Activated CD4-positive, alpha-beta T cell treated with anti-CD3 and anti-CD28 coated beads, Interleukin-2, amount 10 ng/mL, durations not matched to agents 7 days and 5 days (primary cell): ENCODE results near the gene PIWIL4. TPM values are rescaled to one million over a fixed set of nuclear protein-coding genes. Genes with fewer than 3 reads are reported as not detected.
"Not testable (repeated sequence)": the region's sequence is repeated elsewhere in the genome, so short reads cannot be mapped to it uniquely, and the experiment has no call there.

Experiments used
- CTCF ChIA-PET: fragments of 350-600 bp; sonication (Branson Sonifier 250); formaldehyde crosslinking; loops from one replicate; lab custom pipeline; 2021; ENCODE audit warnings: antibody characterized with exemption; lab: Charles Lee
- POLR2A ChIA-PET: fragments of 350-600 bp; sonication (Branson Sonifier 250); formaldehyde crosslinking; loops from one replicate; lab custom pipeline; 2021; ENCODE audit warnings: antibody characterized with exemption; lab: Charles Lee
- DNase-seq: peaks from one replicate; pipeline ENCODE4 v3.0.0-alpha.2; 2020
- H3K27ac Mint-ChIP-seq: one replicate; pipeline ENCODE4 v1.8.0; 2021; ENCODE audit warnings: mild to moderate bottlenecking, moderate library complexity, mixed read lengths
- H3K27me3 Mint-ChIP-seq: one replicate; pipeline ENCODE4 v1.8.0; 2021; ENCODE audit warnings: mixed read lengths
- H3K36me3 Mint-ChIP-seq: one replicate; pipeline ENCODE4 v1.8.0; 2021; ENCODE audit warnings: low read depth, mixed read lengths
- H3K4me1 Mint-ChIP-seq: one replicate; pipeline ENCODE4 v1.8.0; 2021; ENCODE audit warnings: mixed read lengths
- H3K4me3 Mint-ChIP-seq: one replicate; pipeline ENCODE4 v1.8.0; 2021; ENCODE audit warnings: mild to moderate bottlenecking, moderate library complexity, mixed read lengths
- H3K9me3 Mint-ChIP-seq: one replicate; pipeline ENCODE4 v1.8.0; 2021; ENCODE audit warnings: mixed read lengths
- total RNA-seq, 2 experiments: library from RNA; stranded (reverse); gene quantifications; one replicate each; pipeline ENCODE4 v1.2.3, GENCODE V29; 2021

PIWIL4 gene
- total RNA-seq, 2 experiments from 2014 or later, result 0.55 to 0.65 TPM

DNA sequence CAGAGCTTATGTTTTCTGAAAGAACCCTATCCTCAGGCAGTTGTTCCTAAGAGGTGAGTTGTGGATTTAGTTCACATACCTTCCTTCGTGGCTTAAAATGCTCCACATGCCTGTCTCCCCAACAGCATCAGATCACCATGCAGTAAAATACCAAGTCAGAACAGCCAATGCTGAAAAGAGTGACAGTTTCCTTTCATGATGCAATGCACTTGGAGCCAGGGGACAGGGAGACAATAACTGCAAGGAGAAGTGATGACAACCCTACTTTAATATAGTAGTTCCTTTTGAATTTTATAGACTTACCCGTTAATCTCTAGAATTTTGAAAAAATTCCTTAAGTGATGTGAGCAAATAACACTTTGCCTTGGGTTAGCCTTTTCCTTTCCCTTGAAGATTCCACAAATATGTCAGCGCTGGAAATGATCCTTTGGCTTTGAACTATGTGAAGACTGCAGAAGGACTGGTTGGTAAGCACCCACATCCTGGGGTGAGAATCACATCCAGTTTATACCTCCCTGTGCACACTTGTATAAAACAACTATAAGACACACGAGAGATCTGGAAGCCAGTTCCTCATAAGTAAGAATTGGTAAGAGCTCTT lies 71.2 kb downstream of the PIWIL4 start:
- Mint-ChIP-seq H3K4me1 (peaks cover 14% of the 10 kb centered on the region), H3K27ac (peak overlapping the region; percentile 76), H3K36me3 (no peaks in the 10 kb centered on the region), H3K9me3 (no peaks in the 10 kb centered on the region), H3K27me3 (no peaks in the 10 kb centered on the region), H3K4me3 (no peak overlapping the region)
- ChIA-PET POLR2A (no interaction called here), CTCF (interaction anchor here (0.7 kb wide), 1 partner anchor 18 kb away, joined by 3 read pairs; no protein-coding TSS in a partner anchor)
- DNase-seq, result no peak

DNA sequence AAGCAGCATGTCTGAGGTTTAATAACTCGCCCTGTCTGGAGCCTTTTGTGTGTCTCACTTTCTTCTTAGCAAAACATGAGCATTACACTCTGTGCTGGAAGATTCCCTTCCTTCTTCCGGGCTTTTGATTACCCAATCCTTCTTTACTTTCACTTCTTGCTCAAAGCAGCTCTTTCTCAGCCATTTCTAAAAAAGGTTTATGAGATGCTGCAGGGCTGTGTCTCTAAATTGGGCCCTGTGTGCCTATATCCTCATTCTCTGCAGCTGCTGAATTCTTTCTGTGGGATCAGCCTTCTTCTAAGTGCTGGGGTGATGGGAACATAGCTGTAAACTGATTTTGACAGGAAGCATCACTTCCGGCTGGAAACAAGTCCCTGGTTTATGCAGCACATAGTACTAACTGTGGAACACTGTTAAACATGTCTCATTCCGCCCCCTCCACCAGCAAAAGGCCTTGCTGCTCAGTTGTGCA lies 71.8 kb downstream of the PIWIL4 start:
- H3K9me3 Mint-ChIP-seq, result no peaks in the 10 kb centered on the region
- CTCF ChIA-PET, result interaction anchor here (0.7 kb wide), 1 partner anchor 19 kb away, joined by 3 read pairs; no protein-coding TSS in a partner anchor
- POLR2A ChIA-PET, result no interaction called here
- peaks cover 14% of the 10 kb centered on the region for H3K4me1 Mint-ChIP-seq
- no peaks in the 10 kb centered on the region for H3K27me3 Mint-ChIP-seq
- no peak for DNase-seq
- no peaks in the 10 kb centered on the region for H3K36me3 Mint-ChIP-seq
- H3K27ac Mint-ChIP-seq, result peak overlapping the region; percentile 76
- no peak overlapping the region for H3K4me3 Mint-ChIP-seq

DNA sequence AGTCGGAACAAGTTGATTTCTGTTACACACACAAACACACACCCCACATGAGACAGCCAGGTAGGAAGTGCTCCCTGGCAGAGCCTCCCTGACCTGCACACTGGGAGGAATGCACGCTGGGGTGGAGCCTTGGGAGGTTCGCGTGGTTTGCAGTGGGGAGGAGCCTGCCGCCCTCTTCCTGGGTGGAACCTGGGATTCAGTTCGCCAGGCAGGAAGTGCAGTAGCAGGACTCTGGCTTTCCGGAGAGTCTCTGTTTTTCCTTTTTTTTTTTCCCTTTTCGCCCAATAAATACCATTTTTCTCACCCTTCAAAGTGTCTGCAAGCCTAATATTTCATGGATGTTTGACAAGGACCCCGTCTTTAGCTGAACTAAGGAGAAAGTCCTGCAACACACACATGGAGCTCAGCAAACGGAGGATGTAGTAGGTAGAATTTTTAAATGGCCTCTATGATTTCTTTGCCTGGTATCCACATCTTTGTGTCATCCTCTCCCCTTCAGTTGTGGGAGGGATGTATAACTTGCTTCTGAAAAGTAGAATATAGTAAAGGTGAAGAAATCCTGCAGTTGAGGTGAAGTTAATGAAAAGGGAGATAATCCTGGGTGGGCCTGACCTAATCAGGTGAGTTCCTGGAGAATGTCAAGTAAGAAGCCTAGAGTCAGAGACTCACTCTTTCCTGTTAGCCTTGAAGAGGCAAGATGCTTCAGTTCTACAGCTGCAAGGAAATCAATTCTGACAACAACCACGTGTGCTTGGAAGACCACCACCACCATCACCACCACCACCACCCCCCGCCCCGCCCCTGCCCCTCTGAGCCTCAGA lies 72.9 kb downstream of the PIWIL4 start:
- no peaks in the 10 kb centered on the region for H3K27me3 Mint-ChIP-seq
- no peaks in the 10 kb centered on the region for H3K36me3 Mint-ChIP-seq
- no peak overlapping the region for H3K4me3 Mint-ChIP-seq
- no peak for DNase-seq
- no peak overlapping the region for H3K27ac Mint-ChIP-seq
- H3K4me1 Mint-ChIP-seq, result peaks cover 14% of the 10 kb centered on the region
- ChIA-PET POLR2A (no interaction called here), CTCF (no interaction called here)
- no peaks in the 10 kb centered on the region for H3K9me3 Mint-ChIP-seq

DNA sequence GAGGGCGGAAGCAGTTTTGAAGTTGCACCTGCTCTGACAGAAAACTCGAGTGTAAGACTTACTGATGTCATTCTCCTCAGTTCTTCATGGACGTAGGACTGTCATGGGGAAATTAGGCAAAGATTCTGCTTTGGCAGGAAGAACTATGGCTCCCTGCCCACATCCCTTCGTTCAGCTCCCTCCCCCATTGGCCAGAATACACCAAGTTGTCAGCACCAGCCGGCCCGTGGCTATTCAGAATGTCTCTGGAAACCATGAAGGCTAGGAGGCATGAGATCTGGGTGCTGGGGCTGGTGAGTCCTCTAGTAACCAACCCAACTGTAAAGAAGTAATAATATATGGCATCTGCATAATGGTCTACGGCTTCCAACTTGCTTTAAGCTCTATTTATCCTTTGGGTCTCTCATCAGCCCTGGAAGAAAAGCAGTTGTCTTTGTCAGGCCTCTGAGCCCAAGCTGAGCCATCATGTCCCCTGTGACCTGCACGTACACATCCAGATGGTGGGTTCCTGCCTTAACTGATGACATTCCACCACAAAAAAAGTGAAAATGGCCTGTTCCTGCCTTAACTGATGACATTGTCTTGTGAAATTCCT lies 74.1 kb downstream of the PIWIL4 start:
- ChIA-PET POLR2A (no interaction called here), CTCF (no interaction called here)
- H3K27me3 Mint-ChIP-seq, result no peaks in the 10 kb centered on the region
- DNase-seq, result no peak
- H3K36me3 Mint-ChIP-seq, result no peaks in the 10 kb centered on the region
- no peaks in the 10 kb centered on the region for H3K9me3 Mint-ChIP-seq
- H3K27ac Mint-ChIP-seq, result no peak overlapping the region
- peaks cover 14% of the 10 kb centered on the region for H3K4me1 Mint-ChIP-seq
- no peak overlapping the region for H3K4me3 Mint-ChIP-seq

DNA sequence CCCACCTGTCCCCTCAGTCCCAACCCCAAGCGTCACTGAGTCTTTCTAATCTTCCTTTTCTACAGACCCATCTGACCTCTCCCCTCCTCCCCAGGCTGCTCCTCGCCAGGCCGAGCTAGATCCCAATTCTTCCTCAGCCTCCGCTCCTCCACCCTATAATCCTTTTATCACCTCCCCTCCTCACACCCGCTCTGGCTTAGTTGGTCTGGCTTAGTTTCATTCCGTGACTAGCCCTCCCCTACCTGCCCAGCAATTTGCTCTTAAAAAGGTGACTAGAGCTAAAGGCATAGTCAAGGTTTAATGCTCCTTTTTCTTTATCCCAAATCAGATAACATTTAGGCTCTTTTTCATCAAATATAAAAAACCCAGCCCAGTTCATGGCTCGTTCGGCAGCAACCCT lies 76.0 kb downstream of the PIWIL4 start:
- H3K9me3 Mint-ChIP-seq, H3K36me3 Mint-ChIP-seq, CTCF ChIA-PET, H3K27ac Mint-ChIP-seq, H3K4me3 Mint-ChIP-seq, H3K27me3 Mint-ChIP-seq, POLR2A ChIA-PET, DNase-seq: not testable (repeated sequence)
- peaks cover 12% of the 10 kb centered on the region for H3K4me1 Mint-ChIP-seq

DNA sequence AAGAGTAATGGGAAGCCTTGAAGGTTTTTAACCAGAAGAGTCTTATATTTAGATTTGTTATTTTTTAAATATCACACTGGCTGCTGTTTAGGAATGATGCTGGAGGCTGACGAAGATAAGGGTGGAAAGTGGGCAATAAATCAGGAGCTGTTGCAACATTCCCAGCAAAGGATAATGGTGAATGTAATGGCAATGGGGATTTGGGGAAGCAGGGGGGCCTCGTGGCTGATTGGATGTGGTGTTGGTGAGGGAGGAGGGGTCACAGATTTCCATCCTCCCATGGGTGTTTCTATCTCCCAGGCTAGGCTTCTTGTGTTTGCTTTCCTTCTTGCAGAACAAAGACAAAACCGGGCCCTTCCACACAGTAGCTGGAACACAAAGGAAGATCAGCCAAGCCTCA lies 80.8 kb downstream of the PIWIL4 start:
- no peak for DNase-seq
- Mint-ChIP-seq H3K4me1 (no peaks in the 10 kb centered on the region), H3K27me3 (no peaks in the 10 kb centered on the region), H3K9me3 (no peaks in the 10 kb centered on the region), H3K4me3 (no peak overlapping the region), H3K36me3 (no peaks in the 10 kb centered on the region), H3K27ac (no peak overlapping the region)
- POLR2A ChIA-PET, result no interaction called here
- CTCF ChIA-PET, result interaction anchor here (0.6 kb wide), 1 partner anchor 1398 kb away, joined by 3 read pairs; no protein-coding TSS in a partner anchor

DNA sequence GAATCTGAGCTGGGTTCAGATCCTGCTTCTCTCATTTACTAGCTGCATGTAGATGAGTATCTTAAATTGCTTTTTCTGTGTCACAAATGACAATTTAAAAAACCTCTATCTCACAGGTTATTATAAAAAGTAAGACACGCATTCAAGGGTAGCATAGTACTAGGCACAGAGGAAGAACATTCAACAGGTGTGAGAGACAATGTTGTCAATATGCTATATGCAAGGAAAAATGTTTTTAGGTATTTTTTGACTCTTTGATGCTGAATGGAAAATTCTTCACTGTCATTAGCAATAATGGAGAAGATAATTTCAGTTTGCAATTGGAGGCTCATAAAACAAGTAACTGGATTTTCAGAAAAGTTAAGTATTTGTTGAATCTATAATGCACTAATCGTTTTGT lies 81.6 kb downstream of the PIWIL4 start:
- H3K4me1 Mint-ChIP-seq, result no peaks in the 10 kb centered on the region
- CTCF ChIA-PET, result no interaction called here

DNA sequence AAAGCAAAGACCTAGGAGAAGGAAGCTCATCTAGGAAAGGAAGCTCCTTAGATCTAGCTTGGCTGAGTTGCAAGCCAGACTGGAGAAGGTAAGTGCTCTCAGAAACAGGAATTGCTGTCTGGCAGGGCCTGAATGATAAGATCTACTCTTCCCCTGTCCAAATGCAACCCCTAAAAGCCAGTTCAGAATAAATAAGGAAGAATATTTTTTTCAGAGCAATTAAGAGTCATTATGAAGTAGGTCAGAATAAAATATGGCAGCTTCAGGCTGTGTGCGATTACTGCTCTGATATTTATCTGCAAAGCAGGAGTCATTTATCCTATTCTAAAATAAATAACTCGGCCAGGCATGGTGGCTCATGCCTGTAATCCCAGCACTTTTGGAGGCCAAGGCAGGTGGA lies 82.1 kb downstream of the PIWIL4 start:
- no peak overlapping the region for H3K27ac Mint-ChIP-seq

More for the DNA sequence above, 81.6 kb downstream of the PIWIL4 start:
- H3K9me3 Mint-ChIP-seq, result no peaks in the 10 kb centered on the region
- no peak for DNase-seq
- POLR2A ChIA-PET, result no interaction called here
- H3K4me3 Mint-ChIP-seq, result no peak overlapping the region
- no peaks in the 10 kb centered on the region for H3K27me3 Mint-ChIP-seq
- H3K36me3 Mint-ChIP-seq, result no peaks in the 10 kb centered on the region
- no peak overlapping the region for H3K27ac Mint-ChIP-seq

DNA sequence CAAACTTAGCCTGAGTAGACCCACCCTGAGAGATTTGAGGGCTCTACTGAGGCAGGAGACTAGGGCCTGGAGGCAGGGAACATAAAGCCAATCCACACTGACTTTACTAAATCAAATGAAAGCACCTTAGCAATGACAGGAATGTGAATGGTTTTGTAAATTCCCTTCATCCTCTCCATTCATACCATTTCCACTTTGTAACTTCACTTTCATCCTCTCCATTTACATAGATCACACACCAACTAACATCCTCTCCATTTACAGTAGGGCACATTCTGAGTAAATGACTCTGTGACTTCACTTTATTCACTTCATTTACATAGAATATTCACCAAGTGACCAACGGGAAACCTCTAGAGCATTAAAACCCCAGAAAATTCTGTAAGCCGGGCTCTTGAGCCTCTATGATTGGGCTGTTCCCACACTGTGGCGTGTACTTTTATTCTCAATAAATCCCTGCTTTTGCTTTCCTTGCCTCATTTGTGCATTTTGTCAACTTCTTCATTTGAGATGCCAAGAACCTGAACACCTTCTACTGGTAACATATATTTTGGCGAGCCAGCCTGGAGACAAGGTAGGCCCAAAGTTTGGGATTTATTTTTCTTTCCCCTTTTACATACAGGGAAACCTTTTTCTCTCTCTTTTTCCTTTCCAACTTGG lies 82.9 kb downstream of the PIWIL4 start:
- Mint-ChIP-seq H3K36me3 (no peaks in the 10 kb centered on the region), H3K9me3 (no peaks in the 10 kb centered on the region), H3K4me1 (no peaks in the 10 kb centered on the region), H3K27me3 (no peaks in the 10 kb centered on the region), H3K27ac (no peak overlapping the region), H3K4me3 (no peak overlapping the region)
- ChIA-PET POLR2A (no interaction called here), CTCF (no interaction called here)
- no peak for DNase-seq

More for the DNA sequence above, 82.1 kb downstream of the PIWIL4 start:
- ChIA-PET POLR2A (no interaction called here), CTCF (no interaction called here)
- Mint-ChIP-seq H3K4me1 (no peaks in the 10 kb centered on the region), H3K27me3 (no peaks in the 10 kb centered on the region), H3K4me3 (no peak overlapping the region), H3K36me3 (no peaks in the 10 kb centered on the region), H3K9me3 (no peaks in the 10 kb centered on the region)
- DNase-seq, result no peak

DNA sequence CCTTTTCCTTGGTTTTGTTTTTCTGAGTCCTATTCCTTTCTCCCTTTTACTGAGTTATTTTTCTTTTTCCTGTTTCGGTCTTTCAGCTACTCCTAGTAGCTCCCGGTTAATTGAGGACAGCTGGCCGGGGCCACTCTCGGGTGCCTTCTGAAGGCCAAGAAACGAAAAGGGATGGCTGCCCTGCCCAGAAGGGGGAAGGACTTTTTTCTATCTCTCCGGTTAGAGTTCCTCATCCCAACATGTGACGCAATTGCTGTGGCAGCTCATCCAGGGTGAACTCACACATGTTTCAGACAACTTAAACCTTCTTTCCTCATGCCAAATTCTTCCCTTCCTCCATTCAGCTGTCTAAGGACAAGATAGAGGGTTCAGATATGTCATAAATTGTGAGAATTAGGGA lies 83.6 kb downstream of the PIWIL4 start:
- Mint-ChIP-seq H3K36me3 (no peaks in the 10 kb centered on the region), H3K9me3 (no peaks in the 10 kb centered on the region), H3K27me3 (no peaks in the 10 kb centered on the region), H3K27ac (no peak overlapping the region), H3K4me1 (no peaks in the 10 kb centered on the region), H3K4me3 (no peak overlapping the region)
- CTCF ChIA-PET, result no interaction called here
- POLR2A ChIA-PET, result no interaction called here
- no peak for DNase-seq

DNA sequence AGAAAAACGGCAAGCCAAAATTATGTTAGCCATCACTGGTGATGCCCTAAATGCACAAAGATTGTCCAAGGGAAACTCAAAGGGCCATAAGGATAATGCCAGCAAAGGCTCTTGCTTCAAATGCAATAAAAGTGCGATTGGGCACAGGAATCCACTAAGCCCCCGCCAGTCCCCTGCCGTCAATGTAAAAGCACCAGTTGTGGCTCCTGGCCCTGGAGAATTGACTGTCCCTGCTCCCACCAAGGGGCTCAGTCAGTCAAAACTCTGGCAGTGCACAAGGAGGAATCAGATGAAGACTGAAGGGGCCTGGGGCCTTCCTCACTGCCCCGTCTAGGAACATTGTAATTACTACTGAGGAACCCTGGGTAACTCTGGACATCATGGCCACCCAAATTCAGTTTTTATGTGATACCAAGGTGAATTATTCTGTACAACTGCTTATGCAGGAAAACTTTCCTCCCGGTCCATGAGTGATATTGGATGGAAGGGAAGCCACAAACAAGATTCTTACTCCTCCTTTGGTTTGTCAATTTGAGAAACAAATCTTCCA lies 85.6 kb downstream of the PIWIL4 start:
- no peaks in the 10 kb centered on the region for H3K36me3 Mint-ChIP-seq
- H3K4me3 Mint-ChIP-seq, result no peak overlapping the region
- peaks cover 2% of the 10 kb centered on the region for H3K27me3 Mint-ChIP-seq
- no peaks in the 10 kb centered on the region for H3K9me3 Mint-ChIP-seq
- H3K4me1 Mint-ChIP-seq, result no peaks in the 10 kb centered on the region
- CTCF ChIA-PET, result no interaction called here
- no peak overlapping the region for H3K27ac Mint-ChIP-seq
- POLR2A ChIA-PET, result interaction anchor here (0.6 kb wide), 1 partner anchor 38 kb away, joined by 3 read pairs; no protein-coding TSS in a partner anchor
- no peak for DNase-seq

DNA sequence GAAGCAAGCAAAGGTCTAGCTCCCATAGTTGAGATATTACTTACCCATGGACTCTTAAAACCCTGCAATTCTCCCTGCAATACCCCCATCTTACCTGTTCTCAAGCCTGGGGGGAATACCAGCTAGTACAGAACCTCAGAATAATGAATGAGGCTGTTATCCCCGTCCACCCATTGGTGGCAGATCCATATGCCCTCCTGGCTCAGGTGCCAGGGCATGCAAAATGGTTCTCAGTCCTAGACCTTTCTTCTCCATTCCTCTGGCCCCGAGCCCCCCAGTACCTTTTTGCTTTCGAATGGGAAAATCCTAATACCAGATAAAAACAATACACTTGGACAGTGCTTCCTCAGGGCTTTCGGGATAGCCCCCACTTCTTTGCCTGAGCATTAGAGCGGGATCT lies 86.4 kb downstream of the PIWIL4 start:
- Mint-ChIP-seq H3K9me3 (no peaks in the 10 kb centered on the region), H3K36me3 (no peaks in the 10 kb centered on the region), H3K27ac (no peak overlapping the region), H3K4me3 (no peak overlapping the region), H3K4me1 (no peaks in the 10 kb centered on the region), H3K27me3 (peaks cover 2% of the 10 kb centered on the region)
- no peak for DNase-seq
- CTCF ChIA-PET, result no interaction called here
- POLR2A ChIA-PET, result no interaction called here
